ENCODE results near the gene ZNF496.

GRCh38 chr1:247337961-247338360 lies 6.3 kb upstream of the ZNF496 start:
- TF ChIP-seq EZH2 (IDR thresholded peaks at IDR 0.05; ENCODE audit: insufficient read depth, poor library complexity, severe bottlenecking) (no peak), EZH2phosphoT487 (IDR thresholded peaks at IDR 0.05; ENCODE audit: insufficient read depth, low read depth) (no peak)

Data from GM23248 (cell line).